OCI-LY7 (cell line): ENCODE results near the gene RFPL4AL1. TPM values are rescaled to one million over a fixed set of nuclear protein-coding genes. Genes with fewer than 3 reads are reported as not detected.
"Not testable (repeated sequence)": the region's sequence is repeated elsewhere in the genome, so short reads cannot be mapped to it uniquely, and the experiment has no call there.

ENCODE experiments used
- BruUV-seq: library from RNA; stranded (reverse); fragments of 400-500 nt; replicated peaks from 2 replicates; lab custom pipeline; 2021; lab: Mats Ljungman, UMichigan
- CTCF ChIA-PET: fragments of 300-600 bp; sonication (Branson Sonifier 250); formaldehyde crosslinking; loops from one replicate; lab custom pipeline; 2022; ENCODE audit warnings: antibody characterized with exemption; ENCODE audit not compliant: unreplicated experiment; lab: Charles Lee
- POLR2A ChIA-PET: fragments of 300-600 bp; sonication (Branson Sonifier 250); formaldehyde crosslinking; loops from one replicate; lab custom pipeline; 2022; ENCODE audit warnings: antibody characterized with exemption; lab: Charles Lee
- DNase-seq: peaks from one replicate; pipeline ENCODE4 v3.0.0-alpha.2; 2015; ENCODE audit warnings: low spot score
- H2AFZ ChIP-seq: fragments of 200-600 bp; sonication (generic), shearing (Covaris generic); 2 replicates; pipeline ENCODE4 v1.6.1; 2014; ENCODE audit warnings: mild to moderate bottlenecking, antibody characterized with exemption, low read length, moderate library complexity
- H3K27ac ChIP-seq: fragments of 200-600 bp; sonication (generic); 2 replicates; pipeline ENCODE4 v1.5.1; 2014; ENCODE audit warnings: mixed run types, low read depth, mild to moderate bottlenecking, moderate library complexity, low read length, inconsistent platforms; ENCODE audit not compliant: poor library complexity, severe bottlenecking
- H3K36me3 ChIP-seq: fragments of 200-600 bp; sonication (generic); 2 replicates; pipeline ENCODE4 v1.6.1; 2014; ENCODE audit warnings: mild to moderate bottlenecking, antibody characterized with exemption, low read length, moderate library complexity, mixed read lengths; ENCODE audit not compliant: insufficient read depth
- H3K4me1 ChIP-seq: fragments of 200-600 bp; sonication (generic); 2 replicates; pipeline ENCODE4 v1.5.1; 2014; ENCODE audit warnings: mild to moderate bottlenecking, low read length; ENCODE audit not compliant: insufficient read depth, poor library complexity, severe bottlenecking
- H3K4me2 ChIP-seq: fragments of 200-600 bp; sonication (generic); 2 replicates; pipeline ENCODE4 v1.6.1; 2014; ENCODE audit warnings: mild to moderate bottlenecking, low read length
- H3K4me3 ChIP-seq: fragments of 200-600 bp; sonication (generic); 2 replicates; pipeline ENCODE4 v1.5.1; 2014; ENCODE audit warnings: mild to moderate bottlenecking, low read depth, low read length; ENCODE audit not compliant: poor library complexity, severe bottlenecking
- H3K79me2 ChIP-seq: fragments of 200-600 bp; sonication (generic); 2 replicates; pipeline ENCODE4 v1.6.1; 2016; ENCODE audit warnings: low read depth, mild to moderate bottlenecking, low read length, moderate library complexity, mixed read lengths; ENCODE audit not compliant: insufficient read depth
- H3K9me2 ChIP-seq: fragments of 200-600 bp; sonication (generic); 2 replicates; pipeline ENCODE4 v1.6.1; 2016; ENCODE audit warnings: mild to moderate bottlenecking, low read length, mixed read lengths; ENCODE audit not compliant: insufficient read depth
- H3K9me3 ChIP-seq: fragments of 200-600 bp; sonication (generic); 2 replicates; pipeline ENCODE4 v1.6.1; 2014; ENCODE audit warnings: mild to moderate bottlenecking, mixed run types, low read length, mixed read lengths
- H4K20me1 ChIP-seq: fragments of 200-600 bp; sonication (generic); 2 replicates; pipeline ENCODE4 v1.6.1; 2014; ENCODE audit warnings: mild to moderate bottlenecking, antibody characterized with exemption, low read length, moderate library complexity, mixed read lengths; ENCODE audit not compliant: insufficient read depth
- CTCF ChIP-seq: fragments of 200-600 bp; sonication (generic); conservative IDR thresholded peaks from 2 replicates; pipeline ENCODE4 v1.5.1; 2014; ENCODE audit warnings: mild to moderate bottlenecking, antibody characterized with exemption, low read length, moderate library complexity, mixed read lengths
- EZH2phosphoT487 ChIP-seq: fragments of 200-600 bp; sonication (generic); IDR thresholded peaks from 2 replicates; pipeline ENCODE4 v1.6.1; 2018; ENCODE audit warnings: low read depth, borderline replicate concordance, mild to moderate bottlenecking, mixed run types, antibody characterized with exemption, low read length, moderate library complexity, mixed read lengths
- intact Hi-C: fragments of 100-400 bp; cut with micrococcal nuclease; formaldehyde crosslinking; loops from one replicate; pipeline ENCODE4 v1.10.0; 2022; ENCODE audit not compliant: unreplicated experiment
- total RNA-seq, 2 experiments: library from RNA; depleted of rRNA in 1 of 2; stranded (reverse); fragments of >200 nt in 1 of 2; shearing (Covaris generic) in 1 of 2; gene quantifications; 2 replicates each; pipeline ENCODE4 v1.2.3, GENCODE V29; 2014 to 2022

Gene RFPL4AL1
- total RNA-seq, 2 experiments from 2014 or later: not detected

- intact Hi-C loops: no loop called here
- Histone ChIP-seq H2AFZ (no peak overlapping the region), H3K36me3 (no peaks in the 10 kb centered on the region), H3K79me2 (no peaks in the 10 kb centered on the region), H3K9me2 (no peaks in the 10 kb centered on the region), H4K20me1 (no peaks in the 10 kb centered on the region), H3K9me3 (no peaks in the 10 kb centered on the region), H3K4me1 (no peaks in the 10 kb centered on the region), H3K27ac (no peak overlapping the region), H3K4me3 (no peak overlapping the region), H3K4me2 (no peak overlapping the region)
- ChIA-PET CTCF (no interaction called here), POLR2A (no interaction called here)
- TF ChIP-seq EZH2phosphoT487 (no peak), CTCF (no peak)
- DNase-seq: no peak
- no TSS peak for BruUV-seq
Observed at GRCh38 chr19:55750715-55751114, 18.2 kb upstream of the RFPL4AL1 start.

- no TSS peak for BruUV-seq
- no peak for DNase-seq
- Histone ChIP-seq H3K9me3 (no peaks in the 10 kb centered on the region), H3K79me2 (no peaks in the 10 kb centered on the region), H3K36me3 (no peaks in the 10 kb centered on the region), H3K4me2 (no peak overlapping the region), H3K9me2 (no peaks in the 10 kb centered on the region), H3K4me1 (no peaks in the 10 kb centered on the region), H2AFZ (no peak overlapping the region), H3K4me3 (no peak overlapping the region), H3K27ac (no peak overlapping the region), H4K20me1 (no peaks in the 10 kb centered on the region)
- intact Hi-C loops: no loop called here
- TF ChIP-seq CTCF (no peak), EZH2phosphoT487 (no peak)
- CTCF ChIA-PET: no interaction called here
- POLR2A ChIA-PET: interaction anchor here (0.7 kb wide), 1 partner anchor 86 kb away, joined by 3 read pairs; no protein-coding TSS in a partner anchor
Observed at GRCh38 chr19:55753401-55753800, 15.5 kb upstream of the RFPL4AL1 start.

- not testable (repeated sequence) for H3K9me2 ChIP-seq
Observed at GRCh38 chr19:55756808-55757207, 12.1 kb upstream of the RFPL4AL1 start.

GRCh38 chr19:55758797-55759196, 10.1 kb upstream of the RFPL4AL1 start, which contains the start of gene RFPL4A:
Gene RFPL4A (plus strand): TSS chr19:55759097. CDS start chr19:55761801, 2,704 bp downstream.
- H2AFZ ChIP-seq, H3K4me2 ChIP-seq, CTCF ChIA-PET, intact Hi-C loops, BruUV-seq, POLR2A ChIA-PET, H3K27ac ChIP-seq, DNase-seq, H3K4me3 ChIP-seq, H3K79me2 ChIP-seq, H3K9me3 ChIP-seq, H4K20me1 ChIP-seq, H3K4me1 ChIP-seq, H3K36me3 ChIP-seq, H3K9me2 ChIP-seq: not testable (repeated sequence)

More at GRCh38 chr19:55756808-55757207, 12.1 kb upstream of the RFPL4AL1 start:
- H3K27ac ChIP-seq, H3K79me2 ChIP-seq, BruUV-seq, DNase-seq, H3K9me3 ChIP-seq, H3K4me3 ChIP-seq, CTCF ChIA-PET, H3K36me3 ChIP-seq, POLR2A ChIA-PET, H3K4me2 ChIP-seq, H4K20me1 ChIP-seq, H3K4me1 ChIP-seq, intact Hi-C loops, H2AFZ ChIP-seq: not testable (repeated sequence)
